Esophagus squamous epithelium (tissue), 5 donors: Measurements from ENCODE around the gene GPA33. TPM values are rescaled to one million over a fixed set of nuclear protein-coding genes. Genes with fewer than 3 reads are reported as not detected.

Experiments used
- DNase-seq: peaks from one replicate; lab custom pipeline; 2025; lab: John Stamatoyannopoulos, UW
- H3K27ac ChIP-seq, 4 donors: fragments of 200-600 bp; sonication (generic); one replicate each; pipeline ENCODE4 v1.5.1; 2016 to 2019; ENCODE audit warnings: mild to moderate bottlenecking in 1 of 4
- H3K27me3 ChIP-seq, 4 donors: fragments of 200-600 bp; sonication (generic); 1 replicate in 3 of 4; 2 replicates in 1 of 4; pipeline versions ENCODE4 v1.5.1 to v1.6.0; 2017 to 2021; ENCODE audit warnings: antibody characterized with exemption in 1 of 4
- H3K36me3 ChIP-seq, 3 donors: fragments of 200-600 bp; sonication (generic); one replicate each; pipeline ENCODE4 v1.5.1; 2016 to 2019
- H3K4me1 ChIP-seq, 3 donors: fragments of 200-600 bp; sonication (generic); one replicate each; pipeline ENCODE4 v1.5.1; 2017 to 2019
- H3K4me3 ChIP-seq, 4 donors: fragments of 200-600 bp; sonication (generic); 1 replicate in 3 of 4; 2 replicates in 1 of 4; pipeline ENCODE4 v1.5.1; 2016 to 2019; ENCODE audit warnings: mild to moderate bottlenecking in 2 of 4, moderate library complexity in 1 of 4
- H3K9me3 ChIP-seq, 3 donors: fragments of 200-600 bp; sonication (generic); one replicate each; pipeline ENCODE4 v1.5.1; 2016 to 2019
- POLR2A ChIP-seq, 4 donors: fragments of 450-650 bp; IDR thresholded peaks; one replicate each; pipeline ENCODE4 v1.6.1; 2017; ENCODE audit warnings: antibody characterized with exemption in 4 of 4, mild to moderate bottlenecking in 4 of 4, moderate library complexity in 3 of 4
- WGBS, 2 donors: methylation state at CpG; one replicate each; pipeline ENCODE4 v1.1.5; 2018; 5-methylcytosine and 5-hydroxymethylcytosine counted together
- intact Hi-C: fragments of 100-400 bp; cut with DNase I; formaldehyde crosslinking; loops from one replicate; pipeline ENCODE4 v1.15.0; 2022
- total RNA-seq, 4 donors: library from RNA; depleted of rRNA; stranded (reverse); fragments of >200 nt; gene quantifications; one replicate each; pipeline ENCODE4 v1.1.0, GENCODE V29; 2016
- TF ChIP-seq, protein P1 (sequence below), 6 experiments: fragments of 450-650 bp in 4 of 6; fragments of 200-600 bp in 2 of 6; sonication (generic) in 2 of 6; IDR thresholded peaks; one replicate each; pipeline ENCODE4 v1.5.1; 2016 to 2019; ENCODE audit warnings: antibody characterized with exemption in 6 of 6, mild to moderate bottlenecking in 4 of 6, moderate library complexity in 4 of 6
- donor health status: DM: yes; HTN: yes; CAD: no.

GPA33 gene
- total RNA-seq, 4 donors from 2014 or later: not detected

DNA sequence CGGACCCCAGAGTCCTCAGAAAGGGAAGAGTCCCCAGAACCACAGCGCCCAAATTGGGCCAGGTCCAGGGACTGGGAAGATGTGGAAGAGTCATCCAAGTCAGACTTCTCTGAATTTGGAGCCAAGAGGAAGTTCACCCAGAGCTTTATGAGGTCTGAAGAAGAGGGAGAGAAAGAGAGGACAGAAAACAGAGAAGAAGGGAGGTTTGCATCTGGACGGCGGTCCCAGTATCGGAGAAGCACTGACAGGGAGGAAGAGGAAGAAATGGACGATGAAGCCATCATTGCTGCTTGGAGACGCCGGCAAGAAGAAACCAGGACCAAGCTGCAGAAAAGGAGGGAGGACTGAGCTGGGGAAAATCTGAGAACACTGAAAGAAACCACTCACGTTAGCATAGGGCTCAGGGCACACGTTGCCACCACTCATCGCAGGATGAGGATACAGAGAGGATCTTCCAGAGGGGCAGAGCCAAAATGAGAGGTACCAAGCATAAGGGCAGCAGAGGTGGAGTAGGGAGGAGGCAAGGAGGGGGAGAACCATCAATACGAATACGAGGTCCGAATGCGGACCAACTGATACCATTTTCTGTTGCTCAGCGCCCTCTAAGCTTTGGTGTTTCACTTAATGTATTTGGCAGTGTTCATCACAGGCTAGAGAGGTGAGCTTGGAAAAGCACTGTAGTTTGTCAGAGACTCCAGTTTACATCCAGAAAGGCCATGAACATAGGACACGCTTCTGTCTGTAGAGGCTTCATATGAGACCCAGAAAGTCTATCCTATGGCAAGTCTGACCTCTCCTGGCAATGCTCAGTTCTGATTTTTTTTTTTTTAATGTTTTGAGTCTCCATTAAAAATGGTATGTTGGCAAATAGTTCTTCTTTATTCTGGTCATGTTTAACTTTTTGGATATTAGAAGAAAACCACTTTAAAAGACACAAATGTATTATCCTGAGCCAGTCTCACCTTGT lies 38.4 kb upstream of the GPA33 start:
- no peaks in the 10 kb centered on the region for H3K36me3 ChIP-seq
- H3K27me3 ChIP-seq: peaks cover 0 to 54% (median 0%) of the 10 kb centered on the region in 4 donors
- no peaks in the 10 kb centered on the region for H3K9me3 ChIP-seq
- WGBS, 2 donors: 81 to 85% methylated on average over 17 of the region's 17 CpGs
- no peaks in the 10 kb centered on the region for H3K4me1 ChIP-seq
- no peak for DNase-seq
- TF ChIP-seq, protein P1, sequence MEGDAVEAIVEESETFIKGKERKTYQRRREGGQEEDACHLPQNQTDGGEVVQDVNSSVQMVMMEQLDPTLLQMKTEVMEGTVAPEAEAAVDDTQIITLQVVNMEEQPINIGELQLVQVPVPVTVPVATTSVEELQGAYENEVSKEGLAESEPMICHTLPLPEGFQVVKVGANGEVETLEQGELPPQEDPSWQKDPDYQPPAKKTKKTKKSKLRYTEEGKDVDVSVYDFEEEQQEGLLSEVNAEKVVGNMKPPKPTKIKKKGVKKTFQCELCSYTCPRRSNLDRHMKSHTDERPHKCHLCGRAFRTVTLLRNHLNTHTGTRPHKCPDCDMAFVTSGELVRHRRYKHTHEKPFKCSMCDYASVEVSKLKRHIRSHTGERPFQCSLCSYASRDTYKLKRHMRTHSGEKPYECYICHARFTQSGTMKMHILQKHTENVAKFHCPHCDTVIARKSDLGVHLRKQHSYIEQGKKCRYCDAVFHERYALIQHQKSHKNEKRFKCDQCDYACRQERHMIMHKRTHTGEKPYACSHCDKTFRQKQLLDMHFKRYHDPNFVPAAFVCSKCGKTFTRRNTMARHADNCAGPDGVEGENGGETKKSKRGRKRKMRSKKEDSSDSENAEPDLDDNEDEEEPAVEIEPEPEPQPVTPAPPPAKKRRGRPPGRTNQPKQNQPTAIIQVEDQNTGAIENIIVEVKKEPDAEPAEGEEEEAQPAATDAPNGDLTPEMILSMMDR (IDR thresholded peaks at IDR 0.05): no peak
- TF ChIP-seq POLR2A (IDR thresholded peaks at IDR 0.05): no peak
- H3K4me3 ChIP-seq: no peak overlapping the region
- intact Hi-C loops: no loop called here
- H3K27ac ChIP-seq: no peak overlapping the region

DNA sequence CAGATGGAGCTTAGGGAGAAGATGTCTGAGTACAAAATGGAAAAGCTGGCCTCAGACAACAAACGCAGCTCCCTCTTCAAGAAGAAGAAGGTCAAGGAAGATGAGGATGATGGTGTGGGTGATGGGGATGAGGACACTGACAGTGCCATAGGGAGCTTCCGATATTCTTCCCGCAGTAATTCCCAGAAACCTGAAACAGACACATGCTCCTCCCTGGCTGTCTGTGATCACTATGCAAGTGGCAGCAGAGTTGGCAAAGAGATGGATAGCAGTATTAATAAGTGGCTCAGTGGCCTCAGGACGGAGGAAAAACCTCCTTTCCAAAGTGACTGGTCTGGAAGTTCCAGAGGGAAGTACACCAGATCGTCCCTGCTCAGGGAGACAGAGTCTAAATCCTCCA lies 37.5 kb upstream of the GPA33 start:
- intact Hi-C loops: no loop called here
- WGBS, 2 donors: 78 to 86% methylated on average over 5 of the region's 5 CpGs
- no peaks in the 10 kb centered on the region for H3K4me1 ChIP-seq
- H3K9me3 ChIP-seq: no peaks in the 10 kb centered on the region
- no peak overlapping the region for H3K4me3 ChIP-seq
- H3K36me3 ChIP-seq: no peaks in the 10 kb centered on the region
- peaks cover 0 to 49% (median 0%) of the 10 kb centered on the region in 4 donors for H3K27me3 ChIP-seq
- TF ChIP-seq POLR2A (IDR thresholded peaks at IDR 0.05): no peak
- TF ChIP-seq, protein P1 (IDR thresholded peaks at IDR 0.05): no peak
- no peak for DNase-seq
- H3K27ac ChIP-seq: no peak overlapping the region

DNA sequence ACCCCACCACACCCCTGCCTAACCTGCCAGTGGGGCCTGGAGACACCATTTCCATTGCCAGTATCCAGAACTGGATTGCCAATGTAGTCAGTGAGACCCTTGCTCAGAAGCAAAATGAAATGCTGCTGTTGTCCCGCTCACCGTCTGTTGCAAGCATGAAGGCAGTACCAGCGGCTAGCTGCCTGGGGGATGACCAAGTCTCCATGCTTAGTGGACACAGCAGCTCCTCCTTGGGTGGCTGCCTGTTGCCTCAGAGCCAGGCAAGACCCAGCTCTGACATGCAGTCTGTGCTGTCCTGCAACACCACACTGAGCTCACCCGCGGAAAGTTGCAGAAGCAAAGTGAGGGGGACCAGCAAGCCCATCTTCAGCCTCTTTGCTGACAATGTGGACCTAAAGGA lies 37.1 kb upstream of the GPA33 start:
- 93 to 100% methylated on average over 3 of the region's 5 CpGs for WGBS, 2 donors
- Histone ChIP-seq H3K4me3 (no peak overlapping the region), H3K9me3 (no peaks in the 10 kb centered on the region), H3K36me3 (no peaks in the 10 kb centered on the region), H3K27me3 (peaks cover 0 to 49% (median 0%) of the 10 kb centered on the region in 4 donors), H3K4me1 (no peaks in the 10 kb centered on the region), H3K27ac (no peak overlapping the region)
- no peak for TF ChIP-seq POLR2A (IDR thresholded peaks at IDR 0.05)
- TF ChIP-seq, protein P1 (IDR thresholded peaks at IDR 0.05): no peak
- no peak for DNase-seq
- intact Hi-C loops: no loop called here

DNA sequence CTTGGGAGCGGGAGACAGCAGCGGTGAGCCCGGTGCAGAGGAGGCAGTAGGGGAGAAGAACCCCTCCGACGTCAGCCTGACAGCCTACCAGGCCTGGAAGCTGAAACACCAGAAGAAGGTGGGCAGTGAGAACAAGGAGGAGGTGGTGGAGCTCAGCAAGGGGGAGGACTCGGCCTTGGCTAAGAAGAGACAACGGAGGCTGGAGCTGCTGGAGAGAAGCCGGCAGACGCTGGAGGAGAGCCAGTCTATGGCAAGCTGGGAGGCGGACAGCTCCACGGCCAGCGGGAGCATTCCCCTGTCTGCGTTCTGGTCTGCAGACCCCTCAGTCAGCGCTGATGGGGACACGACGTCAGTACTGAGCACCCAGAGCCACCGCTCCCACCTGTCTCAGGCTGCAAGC lies 36.6 kb upstream of the GPA33 start:
- DNase-seq: no peak
- H3K27ac ChIP-seq: no peak overlapping the region
- no peaks in the 10 kb centered on the region for H3K9me3 ChIP-seq
- intact Hi-C loops: no loop called here
- H3K4me3 ChIP-seq: no peak overlapping the region
- TF ChIP-seq, protein P1 (IDR thresholded peaks at IDR 0.05): no peak
- WGBS, 2 donors: 91 to 95% methylated on average over 13 to 16 of the region's 17 CpGs
- H3K36me3 ChIP-seq: no peaks in the 10 kb centered on the region
- peaks cover 0 to 4% (median under 1%) of the 10 kb centered on the region in 3 donors for H3K4me1 ChIP-seq
- peaks cover 0 to 49% (median 0%) of the 10 kb centered on the region in 4 donors for H3K27me3 ChIP-seq

DNA sequence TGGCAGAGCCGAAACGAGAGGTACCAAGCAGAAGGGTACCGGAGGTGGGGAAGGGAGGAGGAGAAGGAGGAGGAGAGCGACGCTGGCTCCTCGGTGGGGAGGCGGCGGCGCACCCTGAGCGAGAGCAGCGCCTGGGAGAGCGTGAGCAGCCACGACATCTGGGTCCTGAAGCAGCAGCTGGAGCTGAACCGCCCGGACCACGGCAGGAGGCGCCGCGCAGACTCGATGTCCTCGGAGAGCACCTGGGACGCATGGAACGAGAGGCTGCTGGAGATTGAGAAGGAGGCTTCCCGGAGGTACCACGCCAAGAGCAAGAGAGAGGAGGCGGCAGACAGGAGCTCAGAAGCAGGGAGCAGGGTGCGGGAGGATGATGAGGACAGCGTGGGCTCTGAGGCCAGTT lies 36.1 kb upstream of the GPA33 start:
- H3K4me3 ChIP-seq: no peak overlapping the region
- H3K9me3 ChIP-seq: no peaks in the 10 kb centered on the region
- WGBS, 2 donors: 87 to 95% methylated on average over 18 to 26 of the region's 28 CpGs
- TF ChIP-seq POLR2A (IDR thresholded peaks at IDR 0.05): no peak
- TF ChIP-seq, protein P1 (IDR thresholded peaks at IDR 0.05): no peak
- H3K27ac ChIP-seq: no peak overlapping the region
- intact Hi-C loops: no loop called here
- peaks cover 2 to 9% (median 5%) of the 10 kb centered on the region in 3 donors for H3K4me1 ChIP-seq
- H3K27me3 ChIP-seq: peaks cover 0 to 47% (median 0%) of the 10 kb centered on the region in 4 donors
- no peaks in the 10 kb centered on the region for H3K36me3 ChIP-seq
- no peak for DNase-seq
